Measurements from ENCODE around the gene TEX26. TPM values are rescaled to one million over a fixed set of nuclear protein-coding genes. Genes with fewer than 3 reads are reported as not detected.

The TEX26 gene
- total RNA-seq, 1 donor from 2014 or later: not detected

- no peaks in the 10 kb centered on the region for H3K36me3 Mint-ChIP-seq (ENCODE audit: low read depth, unreplicated experiment)
- H3K9me3 Mint-ChIP-seq (ENCODE audit: unreplicated experiment): no peaks in the 10 kb centered on the region
- TF ChIP-seq CTCF (IDR thresholded peaks at IDR 0.05; ENCODE audit: unreplicated experiment): no peak
- no peak for DNase-seq (ENCODE audit: low spot score)
- no peak overlapping the region for H3K4me3 Mint-ChIP-seq (ENCODE audit: unreplicated experiment)
- H3K4me1 Mint-ChIP-seq (ENCODE audit: unreplicated experiment): peaks cover 7% of the 10 kb centered on the region
- H3K27me3 Mint-ChIP-seq (ENCODE audit: unreplicated experiment): no peaks in the 10 kb centered on the region
- H3K27ac Mint-ChIP-seq (ENCODE audit: unreplicated experiment): no peak overlapping the region
Measured at GRCh38 chr13:30991184-30991583, 58.7 kb downstream of the TEX26 start.

- Mint-ChIP-seq H3K9me3 (ENCODE audit: unreplicated experiment) (no peaks in the 10 kb centered on the region), H3K36me3 (ENCODE audit: low read depth, unreplicated experiment) (no peaks in the 10 kb centered on the region), H3K27me3 (ENCODE audit: unreplicated experiment) (no peaks in the 10 kb centered on the region), H3K4me3 (ENCODE audit: unreplicated experiment) (no peak overlapping the region), H3K27ac (ENCODE audit: unreplicated experiment) (no peak overlapping the region), H3K4me1 (ENCODE audit: unreplicated experiment) (peaks cover 7% of the 10 kb centered on the region)
- no peak for TF ChIP-seq CTCF (IDR thresholded peaks at IDR 0.05; ENCODE audit: unreplicated experiment)
- no peak for DNase-seq (ENCODE audit: low spot score)
Measured at GRCh38 chr13:30991922-30992321, 59.5 kb downstream of the TEX26 start.

- H3K4me1 Mint-ChIP-seq (ENCODE audit: unreplicated experiment): no peaks in the 10 kb centered on the region
- no peaks in the 10 kb centered on the region for H3K36me3 Mint-ChIP-seq (ENCODE audit: low read depth, unreplicated experiment)
- no peaks in the 10 kb centered on the region for H3K9me3 Mint-ChIP-seq (ENCODE audit: unreplicated experiment)
- DNase-seq (ENCODE audit: low spot score): no peak
- H3K4me3 Mint-ChIP-seq (ENCODE audit: unreplicated experiment): no peak overlapping the region
- no peaks in the 10 kb centered on the region for H3K27me3 Mint-ChIP-seq (ENCODE audit: unreplicated experiment)
- no peak for TF ChIP-seq CTCF (IDR thresholded peaks at IDR 0.05; ENCODE audit: unreplicated experiment)
- no peak overlapping the region for H3K27ac Mint-ChIP-seq (ENCODE audit: unreplicated experiment)
Measured at GRCh38 chr13:30995331-30995730, 62.9 kb downstream of the TEX26 start.

- H3K27ac Mint-ChIP-seq (ENCODE audit: unreplicated experiment): no peak overlapping the region
- H3K9me3 Mint-ChIP-seq (ENCODE audit: unreplicated experiment): no peaks in the 10 kb centered on the region
- peaks cover 8% of the 10 kb centered on the region for H3K4me1 Mint-ChIP-seq (ENCODE audit: unreplicated experiment)
- no peak overlapping the region for H3K4me3 Mint-ChIP-seq (ENCODE audit: unreplicated experiment)
- TF ChIP-seq CTCF (IDR thresholded peaks at IDR 0.05; ENCODE audit: unreplicated experiment): no peak
- no peaks in the 10 kb centered on the region for H3K36me3 Mint-ChIP-seq (ENCODE audit: low read depth, unreplicated experiment)
- no peak for DNase-seq (ENCODE audit: low spot score)
- H3K27me3 Mint-ChIP-seq (ENCODE audit: unreplicated experiment): no peaks in the 10 kb centered on the region
Measured at GRCh38 chr13:30997697-30998096, 65.2 kb downstream of the TEX26 start.

GRCh38 chr13:30998136-30999088 is 66.0 kb downstream of the TEX26 start:
- Mint-ChIP-seq H3K36me3 (ENCODE audit: low read depth, unreplicated experiment) (no peaks in the 10 kb centered on the region), H3K4me3 (ENCODE audit: unreplicated experiment) (no peak overlapping the region), H3K4me1 (ENCODE audit: unreplicated experiment) (peaks cover 8% of the 10 kb centered on the region), H3K27ac (ENCODE audit: unreplicated experiment) (no peak overlapping the region), H3K9me3 (ENCODE audit: unreplicated experiment) (no peaks in the 10 kb centered on the region), H3K27me3 (ENCODE audit: unreplicated experiment) (no peaks in the 10 kb centered on the region)
- TF ChIP-seq CTCF (IDR thresholded peaks at IDR 0.05; ENCODE audit: unreplicated experiment): no peak
- DNase-seq (ENCODE audit: low spot score): no peak
